ENCODE results near the gene SLC2A2.

Gene SLC2A2

DNA sequence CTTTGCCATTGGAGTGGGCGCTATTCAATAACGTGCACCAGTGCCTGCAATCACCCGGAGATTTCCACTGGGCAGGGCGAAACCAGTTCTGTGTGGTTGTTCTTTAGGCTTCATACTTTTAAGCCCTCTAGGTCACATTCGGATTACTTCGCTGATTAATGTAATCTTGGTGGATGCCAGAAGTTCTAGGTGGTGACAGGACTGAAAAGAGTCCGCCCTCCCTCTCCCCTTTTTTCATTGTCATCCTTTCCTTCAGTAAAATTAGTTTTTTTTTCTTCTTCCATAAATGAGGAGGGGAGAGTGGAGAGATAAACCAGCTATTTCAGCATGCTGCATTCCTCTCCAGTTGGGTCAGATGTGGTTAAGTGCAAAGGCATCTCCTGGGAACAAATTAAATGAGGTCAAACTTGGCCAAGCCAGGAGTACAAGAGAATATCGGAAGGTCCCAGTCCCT is 2.3 kb upstream of the SLC2A2 start:
- no peak for DNase-seq (ENCODE audit: low read depth, low spot score)

GRCh38 chr3:171028025-171028778 is 1.7 kb upstream of the SLC2A2 start:
- peak; percentile 22 for DNase-seq (ENCODE audit: low read depth, low spot score)

- no peak for DNase-seq (ENCODE audit: low read depth, low spot score)
Measured at GRCh38 chr3:171023566-171023965, 3.0 kb downstream of the SLC2A2 start.

- no peak for DNase-seq (ENCODE audit: low read depth, low spot score)
Measured at GRCh38 chr3:171021377-171021776, 5.1 kb downstream of the SLC2A2 start.

DNA sequence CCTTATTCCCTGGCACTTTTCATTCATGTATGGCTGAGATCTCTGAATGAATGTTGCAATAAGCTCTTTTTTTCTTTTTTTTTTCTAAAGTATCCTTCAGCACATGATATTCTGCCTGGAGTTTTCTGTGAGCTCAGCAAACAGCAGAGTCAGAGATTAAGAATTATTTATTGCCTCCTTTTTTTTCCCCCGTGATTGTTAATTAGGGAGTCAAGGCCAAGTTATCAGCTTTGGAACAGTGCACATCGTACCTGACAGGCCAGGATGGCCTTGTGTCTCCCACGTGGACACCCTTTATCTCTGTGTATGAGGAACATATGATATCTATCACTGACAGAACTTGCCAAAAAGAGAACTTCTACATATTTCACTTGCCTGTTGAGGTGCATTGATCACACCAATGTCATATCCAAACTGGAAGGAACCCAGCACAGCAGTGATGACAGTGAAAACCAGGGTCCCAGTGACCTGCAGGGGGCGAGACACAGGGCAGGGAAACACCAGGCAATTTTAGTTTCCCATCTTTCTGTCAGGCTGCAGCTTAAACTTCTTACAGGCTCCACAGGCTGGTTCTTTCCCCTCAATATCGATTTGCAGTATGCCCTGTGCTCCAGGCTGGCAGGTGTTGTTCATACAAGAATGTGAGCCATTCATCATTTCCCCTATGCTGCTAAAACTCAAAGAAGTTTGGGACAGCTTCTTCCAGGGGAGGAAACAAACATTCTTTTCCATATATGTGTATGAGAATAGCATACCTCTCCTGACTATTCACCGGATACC is 8.2 kb downstream of the SLC2A2 start:
- DNase-seq (ENCODE audit: low read depth, low spot score), result no peak

- no peak for DNase-seq (ENCODE audit: low read depth, low spot score)
Measured at GRCh38 chr3:171013822-171014748, 12.4 kb downstream of the SLC2A2 start.

DNA sequence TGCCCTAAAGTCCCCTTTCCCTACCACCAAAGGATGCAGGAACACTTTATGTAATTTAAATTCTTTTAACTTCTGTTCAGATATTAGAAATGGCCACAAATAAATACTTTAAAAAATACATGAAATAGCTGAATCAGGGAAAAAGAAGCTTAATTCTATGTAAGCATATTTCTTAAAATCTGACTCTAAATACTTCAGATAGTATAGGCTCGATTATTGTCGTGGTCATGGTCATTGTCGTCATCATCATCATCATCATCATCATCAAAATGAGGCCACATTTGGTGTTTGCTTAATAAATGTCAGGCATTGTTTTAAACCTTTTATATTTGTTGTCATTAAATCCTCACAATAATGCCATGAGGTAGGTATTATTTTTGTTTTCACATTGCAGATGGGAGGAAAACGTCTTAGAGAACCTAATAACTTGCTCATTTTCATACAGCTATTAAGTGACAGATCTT is 14.6 kb downstream of the SLC2A2 start:
- DNase-seq (ENCODE audit: low read depth, low spot score), result no peak

GRCh38 chr3:171011109-171011872 is 15.2 kb downstream of the SLC2A2 start:
- no peak for DNase-seq (ENCODE audit: low read depth, low spot score)

GRCh38 chr3:171007316-171007715 is 19.2 kb downstream of the SLC2A2 start:
- DNase-seq (ENCODE audit: low read depth, low spot score), result no peak

DNA sequence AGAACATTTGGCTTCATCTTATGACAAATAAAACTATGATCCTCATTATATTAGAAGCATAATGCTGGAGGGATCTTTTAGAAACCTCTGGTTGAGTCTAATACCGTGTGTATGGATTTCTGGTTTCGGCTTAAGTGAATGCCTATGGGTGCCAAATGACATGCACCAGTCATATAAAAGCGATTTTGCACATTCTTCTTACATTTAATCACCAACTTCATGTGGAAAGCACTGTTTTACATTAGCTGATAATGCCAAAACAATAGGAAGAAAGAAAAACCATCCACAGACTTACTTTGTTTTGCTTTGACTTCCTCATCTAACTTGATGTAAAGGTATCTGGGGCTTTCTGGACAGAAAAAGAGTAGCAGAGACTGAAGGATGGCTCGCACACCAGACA is 20.9 kb downstream of the SLC2A2 start:
- DNase-seq (ENCODE audit: low read depth, low spot score), result no peak

GRCh38 chr3:171001957-171002694 is 24.4 kb downstream of the SLC2A2 start:
- no peak for DNase-seq (ENCODE audit: low read depth, low spot score)

- no peak for DNase-seq (ENCODE audit: low read depth, low spot score)
Measured at GRCh38 chr3:171001250-171001893, 25.1 kb downstream of the SLC2A2 start.

- DNase-seq (ENCODE audit: low read depth, low spot score), result no peak
Measured at GRCh38 chr3:171000281-171000680, 26.2 kb downstream of the SLC2A2 start.

GRCh38 chr3:170999737-171000242 is 26.7 kb downstream of the SLC2A2 start:
- no peak for DNase-seq (ENCODE audit: low read depth, low spot score)

GRCh38 chr3:170997961-170998913 is 28.3 kb downstream of the SLC2A2 start:
- DNase-seq (ENCODE audit: low read depth, low spot score), result no peak

DNA sequence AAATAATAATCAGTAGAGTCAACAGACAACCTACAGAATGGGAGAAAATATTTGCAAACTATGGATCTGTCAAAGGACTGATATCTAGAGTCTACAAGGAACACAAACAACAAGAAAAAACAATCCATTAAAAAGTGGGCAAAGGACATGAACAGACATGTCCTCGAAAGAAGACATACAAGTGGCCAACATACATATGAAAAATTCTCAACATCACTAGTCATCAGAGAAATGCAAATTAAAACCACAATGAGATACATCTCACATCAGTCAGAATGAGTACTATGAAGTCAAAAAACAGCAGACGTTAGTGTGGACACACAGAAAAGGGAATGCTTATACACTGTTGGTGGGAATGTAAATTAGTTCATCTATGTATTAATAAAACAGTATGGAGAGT is 33.7 kb downstream of the SLC2A2 start:
- DNase-seq (ENCODE audit: low read depth, low spot score), result no peak

DNA sequence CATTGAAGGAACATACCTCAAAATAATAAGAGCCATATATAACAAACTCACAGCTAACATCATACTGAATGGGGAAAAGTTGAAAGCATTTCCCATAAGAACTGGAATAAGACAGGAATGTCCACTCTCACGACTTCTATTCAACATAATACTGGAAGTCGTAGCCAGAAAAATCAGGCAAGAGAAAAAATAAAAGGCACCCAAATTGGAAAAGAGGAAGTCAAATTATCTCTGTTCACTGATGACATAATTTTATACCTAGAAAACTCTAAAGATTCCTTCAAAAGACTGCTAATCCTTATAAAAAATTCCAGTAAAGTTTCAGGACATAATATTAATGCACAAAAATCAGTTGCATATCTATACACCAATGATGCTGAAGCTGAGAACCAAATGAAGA is 34.9 kb downstream of the SLC2A2 start:
- no peak for DNase-seq (ENCODE audit: low read depth, low spot score)

DNA sequence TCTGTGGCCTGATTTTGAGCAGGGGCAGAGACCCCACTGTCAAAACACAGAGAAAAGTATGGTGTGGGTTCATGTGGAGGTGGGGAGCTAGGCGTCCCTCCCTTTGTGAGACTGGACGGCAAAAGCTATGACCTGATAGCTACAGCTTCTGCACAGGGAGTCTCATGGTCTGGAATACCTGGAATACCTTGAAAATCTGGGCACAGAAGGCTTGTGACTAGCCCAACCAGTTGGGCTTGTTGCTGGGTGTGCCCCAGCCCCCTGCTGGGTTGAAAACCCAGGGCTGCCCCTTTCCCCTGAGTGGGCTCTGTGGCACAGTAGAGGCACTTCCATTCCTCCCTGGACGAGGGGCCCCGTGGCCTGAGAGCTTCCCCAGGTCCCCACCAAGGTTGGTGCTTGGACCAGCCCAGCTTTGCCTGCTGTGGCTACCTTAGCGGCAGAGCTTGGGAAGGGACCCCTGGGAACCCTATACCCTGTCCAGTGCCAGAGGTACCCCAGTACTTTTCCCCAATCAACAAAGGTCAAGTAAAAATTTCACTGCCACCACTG is 37.3 kb downstream of the SLC2A2 start:
- DNase-seq (ENCODE audit: low read depth, low spot score), result no peak
